Activated T-helper 17 cell treated with anti-CD3 and anti-CD28 coated beads, Interleukin-2, amount 50 U/mL, for 72 hours (primary cell): ENCODE data around the gene TSSK6. TPM values are rescaled to one million over a fixed set of nuclear protein-coding genes. Genes with fewer than 3 reads are reported as not detected.
"Not testable (repeated sequence)": the region's sequence is repeated elsewhere in the genome, so short reads cannot be mapped to it uniquely, and the experiment has no call there.

Experiments
- ATAC-seq: fragments of 150-1000 bp; cut with Tn5 transposase; replicated peaks from 2 replicates; pipeline ENCODE4 v1.10.0; 2021; ENCODE audit warnings: mild to moderate bottlenecking, moderate library complexity
- H3K27ac Mint-ChIP-seq: one replicate; pipeline ENCODE4 v1.8.0; 2022; ENCODE audit warnings: mixed read lengths
- H3K27me3 Mint-ChIP-seq: one replicate; pipeline ENCODE4 v1.8.0; 2022; ENCODE audit warnings: mixed read lengths
- H3K36me3 Mint-ChIP-seq: one replicate; pipeline ENCODE4 v1.8.0; 2022; ENCODE audit warnings: low read depth, mild to moderate bottlenecking, mixed read lengths
- H3K4me1 Mint-ChIP-seq: one replicate; pipeline ENCODE4 v1.8.0; 2022; ENCODE audit warnings: mixed read lengths
- H3K4me3 Mint-ChIP-seq: one replicate; pipeline ENCODE4 v1.8.0; 2022; ENCODE audit warnings: mild to moderate bottlenecking, mixed read lengths
- H3K9me3 Mint-ChIP-seq: one replicate; pipeline ENCODE4 v1.8.0; 2022; ENCODE audit warnings: mixed read lengths
- total RNA-seq, 2 donors: library from RNA; stranded (reverse); gene quantifications; one replicate each; pipeline ENCODE4 v1.2.3, GENCODE V29; 2022

TSSK6 gene
- total RNA-seq, 2 donors from 2014 or later, result 4.1 to 4.5 TPM

DNA sequence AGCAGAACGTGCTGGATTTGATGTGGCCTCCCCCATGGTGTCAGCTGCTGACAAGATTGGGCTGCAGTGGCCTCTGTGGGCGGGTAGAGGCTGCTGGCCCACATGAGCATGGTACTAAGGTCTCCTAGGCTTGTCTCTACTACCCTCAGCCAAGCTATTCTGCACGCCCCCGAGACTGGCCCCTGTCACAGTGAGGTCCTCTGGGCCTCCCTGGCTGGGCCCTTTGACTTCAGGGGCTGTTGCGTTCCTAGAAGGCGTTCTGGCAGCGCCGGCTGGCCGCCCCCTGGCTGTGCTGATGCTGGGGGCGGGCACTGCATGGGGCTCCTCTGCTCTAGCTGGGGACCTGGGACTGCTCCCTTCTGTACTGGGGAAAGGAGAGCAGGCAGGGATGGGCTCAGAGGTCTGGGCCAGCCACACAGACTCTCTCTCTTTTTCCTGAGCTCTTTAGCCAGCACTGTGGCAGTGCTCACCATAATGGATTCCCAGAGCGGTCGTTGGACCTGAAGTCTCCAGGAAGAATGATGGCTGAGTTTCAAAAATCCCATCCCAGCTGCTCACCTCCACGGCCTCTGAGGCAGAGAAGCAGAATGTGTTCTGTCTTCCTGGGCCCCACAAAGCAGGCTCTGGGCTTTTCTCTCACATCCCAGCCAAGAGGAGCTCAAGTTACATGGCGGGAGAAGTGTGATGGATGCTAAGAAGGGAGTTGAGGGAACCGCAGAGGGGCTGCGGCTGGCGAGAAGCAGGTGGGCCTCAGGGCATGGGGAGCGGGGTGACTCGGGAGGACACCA lies 32.3 kb downstream of the TSSK6 start:
- Mint-ChIP-seq H3K4me1 (peaks cover 21% of the 10 kb centered on the region), H3K27me3 (no peaks in the 10 kb centered on the region), H3K27ac (no peak overlapping the region), H3K4me3 (no peak overlapping the region), H3K36me3 (peaks cover 36% of the 10 kb centered on the region), H3K9me3 (no peaks in the 10 kb centered on the region)
- ATAC-seq, result peak; percentile 58

DNA sequence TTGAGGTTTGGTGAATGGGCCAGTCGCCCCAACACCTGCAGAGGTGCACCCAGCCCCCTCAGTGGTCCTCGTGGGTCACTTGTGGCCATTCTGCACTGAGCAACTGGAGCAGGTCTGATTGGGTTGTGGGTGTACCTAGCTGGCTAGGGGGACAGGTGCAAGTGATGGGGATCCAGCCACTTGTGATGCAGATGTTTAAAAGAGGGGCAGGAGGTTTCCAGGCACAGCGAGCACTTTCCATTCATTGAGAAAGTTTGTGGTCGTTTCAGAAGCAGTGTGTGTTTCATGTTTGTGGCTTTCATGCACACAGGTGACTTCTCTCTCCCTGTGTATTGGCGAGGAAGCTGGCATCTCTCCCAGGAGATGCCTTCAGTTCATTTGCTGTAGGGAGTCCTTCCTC lies 34.7 kb downstream of the TSSK6 start:
- peak overlapping the region; percentile 30 for H3K4me3 Mint-ChIP-seq
- H3K9me3 Mint-ChIP-seq, result no peaks in the 10 kb centered on the region
- no peaks in the 10 kb centered on the region for H3K27me3 Mint-ChIP-seq
- peaks cover 57% of the 10 kb centered on the region for H3K36me3 Mint-ChIP-seq
- ATAC-seq, result peak; percentile 83
- H3K27ac Mint-ChIP-seq, result no peak overlapping the region
- peaks cover 36% of the 10 kb centered on the region for H3K4me1 Mint-ChIP-seq

DNA sequence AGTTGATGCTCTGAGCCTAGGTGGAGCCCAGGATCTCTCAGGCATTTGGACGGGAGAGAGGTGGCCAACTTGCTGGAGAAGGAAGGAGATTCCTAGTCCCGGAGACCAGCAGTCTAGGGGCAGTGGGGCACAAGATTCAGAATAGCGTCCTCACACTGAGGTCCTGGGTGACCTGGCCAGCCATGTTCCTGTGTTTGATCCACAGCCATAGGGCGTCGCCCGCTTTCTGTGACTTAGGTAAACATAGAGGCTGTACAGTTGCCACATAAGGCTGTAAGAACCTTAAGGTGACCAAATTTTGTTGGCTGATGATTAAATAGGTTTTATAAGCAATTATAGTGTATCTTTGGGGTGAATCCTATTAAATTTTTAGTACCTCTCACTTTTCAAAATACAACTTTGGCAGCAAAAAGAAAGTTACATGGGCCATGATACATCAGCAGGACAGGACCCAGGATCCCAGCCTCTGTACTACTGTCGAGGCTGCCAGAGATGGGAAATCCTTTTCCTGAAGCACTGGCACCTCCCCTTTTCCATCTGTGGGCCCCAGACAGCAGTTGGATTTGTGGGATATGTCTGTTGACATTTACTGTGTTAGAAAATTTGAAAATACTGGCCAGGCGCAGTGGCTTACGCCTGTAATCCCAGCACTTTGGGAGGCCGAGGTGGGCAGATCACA lies 37.5 kb downstream of the TSSK6 start:
- H3K4me3 Mint-ChIP-seq, result peak overlapping the region; percentile 69
- no peaks in the 10 kb centered on the region for H3K27me3 Mint-ChIP-seq
- H3K9me3 Mint-ChIP-seq, result no peaks in the 10 kb centered on the region
- no peak for ATAC-seq
- H3K4me1 Mint-ChIP-seq, result peaks cover 57% of the 10 kb centered on the region
- H3K36me3 Mint-ChIP-seq, result peaks cover 75% of the 10 kb centered on the region
- H3K27ac Mint-ChIP-seq, result peak overlapping the region; percentile 95

DNA sequence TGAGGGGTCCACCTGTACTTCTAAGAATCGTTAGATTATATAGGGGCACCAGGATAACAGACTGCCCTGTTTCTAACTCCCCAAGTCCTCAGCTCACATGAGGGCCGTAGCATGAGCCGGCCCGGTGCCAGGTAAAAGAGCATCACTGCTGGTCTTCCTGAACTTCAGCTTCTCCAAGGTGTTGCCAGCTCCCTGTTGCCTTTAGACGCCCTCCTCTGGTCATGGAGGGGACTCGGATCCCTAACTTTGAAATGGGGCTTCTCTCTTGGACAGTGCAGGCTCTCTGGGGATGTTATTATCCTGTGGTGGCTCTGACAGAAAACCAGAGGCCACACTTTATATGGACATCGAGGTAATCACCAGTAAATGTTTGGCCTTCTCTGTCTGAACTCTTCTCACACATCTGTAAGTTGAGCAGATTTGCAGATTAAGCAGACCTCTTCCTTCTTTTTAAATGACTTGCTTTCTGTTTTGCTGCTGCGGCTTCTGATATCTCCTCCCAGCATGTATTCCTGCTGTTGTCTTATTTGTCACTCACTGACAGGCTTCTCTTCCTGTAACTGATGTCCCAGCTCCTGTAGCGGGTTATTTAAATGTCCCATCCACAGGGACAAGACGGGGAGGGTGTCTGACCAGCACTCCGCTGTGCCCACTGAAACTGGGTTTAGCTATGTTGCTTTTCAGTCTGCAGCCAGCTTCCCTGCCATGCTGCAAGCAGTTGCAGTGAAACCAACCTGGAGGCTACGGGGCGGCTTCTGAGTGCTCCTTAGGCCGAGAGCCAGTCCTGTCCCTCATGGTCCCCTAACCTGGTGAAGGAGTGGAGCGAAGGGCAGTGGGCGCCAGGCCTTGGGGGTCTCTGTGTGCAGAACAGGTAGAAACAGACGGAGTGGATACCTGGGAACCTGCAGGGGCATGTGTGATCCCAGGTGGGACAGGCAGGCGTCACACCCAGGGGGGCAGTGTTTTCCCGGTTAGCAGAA lies 39.2 kb downstream of the TSSK6 start:
- H3K27me3 Mint-ChIP-seq, result no peaks in the 10 kb centered on the region
- H3K4me3 Mint-ChIP-seq, result peak overlapping the region; percentile 69
- H3K27ac Mint-ChIP-seq, result peak overlapping the region; percentile 95
- H3K4me1 Mint-ChIP-seq, result peaks cover 68% of the 10 kb centered on the region
- H3K36me3 Mint-ChIP-seq, result peaks cover 81% of the 10 kb centered on the region
- no peak for ATAC-seq
- H3K9me3 Mint-ChIP-seq, result no peaks in the 10 kb centered on the region

DNA sequence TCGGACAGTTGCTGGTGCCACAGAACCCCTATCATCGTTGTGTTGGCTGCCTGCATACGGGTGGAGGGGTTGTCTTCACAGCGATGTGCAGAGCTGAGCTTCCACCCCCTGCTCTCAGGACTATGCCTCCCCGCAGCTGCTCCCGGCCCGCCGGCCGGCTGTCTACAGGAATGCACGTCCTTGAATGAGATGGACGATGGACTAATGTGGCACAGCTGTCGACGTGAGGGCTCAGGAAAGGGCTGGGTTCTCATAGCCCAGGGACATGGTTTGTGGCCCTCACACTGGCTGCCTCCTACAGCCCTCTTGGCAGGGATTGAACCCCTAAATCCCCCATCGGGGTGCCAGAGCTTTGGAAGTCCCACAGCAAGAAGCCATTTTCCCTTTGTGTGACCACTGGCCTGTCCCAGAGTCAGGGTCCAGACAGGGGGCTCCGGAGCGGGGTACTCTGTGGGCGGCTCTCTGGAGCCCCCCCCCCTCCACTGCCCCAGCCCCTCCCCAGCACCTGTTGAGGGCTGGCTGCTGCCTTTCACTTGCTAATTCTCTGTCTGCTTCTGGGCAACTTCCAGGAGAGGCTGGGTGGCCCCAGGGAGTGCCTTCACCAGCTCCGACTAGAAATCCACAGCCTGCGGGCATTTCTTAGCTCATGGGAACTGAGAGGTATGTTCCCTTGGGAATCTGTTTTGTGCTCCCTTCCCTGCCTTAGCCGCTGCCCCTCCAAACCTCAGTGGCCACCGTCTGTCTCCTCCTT lies 40.2 kb downstream of the TSSK6 start:
- peak overlapping the region; percentile 69 for H3K4me3 Mint-ChIP-seq
- peaks cover 66% of the 10 kb centered on the region for H3K4me1 Mint-ChIP-seq
- H3K36me3 Mint-ChIP-seq, result peaks cover 81% of the 10 kb centered on the region
- no peaks in the 10 kb centered on the region for H3K27me3 Mint-ChIP-seq
- H3K9me3 Mint-ChIP-seq, result no peaks in the 10 kb centered on the region
- no peak for ATAC-seq
- peak overlapping the region; percentile 95 for H3K27ac Mint-ChIP-seq

DNA sequence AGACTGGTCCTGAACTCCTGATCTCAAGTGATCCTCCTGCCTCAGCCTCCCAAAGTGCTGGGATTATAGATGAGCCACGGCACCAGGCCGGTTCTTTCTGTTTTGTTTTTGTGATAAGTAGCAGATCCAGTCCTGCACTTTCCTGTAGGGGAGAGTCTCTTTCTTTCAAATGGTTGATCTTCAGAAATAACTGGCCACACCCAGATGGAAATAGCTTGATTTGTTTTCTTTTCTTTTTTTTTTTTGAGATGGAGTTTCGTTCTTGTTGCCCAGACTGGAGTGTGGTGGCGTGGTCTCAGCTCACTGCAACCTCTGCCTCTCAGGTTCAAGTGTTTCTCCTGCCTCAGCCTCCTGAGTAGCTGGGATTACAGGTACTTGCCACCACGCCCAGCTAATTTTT lies 43.2 kb downstream of the TSSK6 start:
- Mint-ChIP-seq H3K4me3 (peak overlapping the region; percentile 66), H3K4me1 (peaks cover 59% of the 10 kb centered on the region), H3K27ac (peak overlapping the region; percentile 79), H3K36me3 (peaks cover 80% of the 10 kb centered on the region), H3K9me3 (peaks cover 12% of the 10 kb centered on the region)
- H3K27me3 Mint-ChIP-seq, ATAC-seq: not testable (repeated sequence)

DNA sequence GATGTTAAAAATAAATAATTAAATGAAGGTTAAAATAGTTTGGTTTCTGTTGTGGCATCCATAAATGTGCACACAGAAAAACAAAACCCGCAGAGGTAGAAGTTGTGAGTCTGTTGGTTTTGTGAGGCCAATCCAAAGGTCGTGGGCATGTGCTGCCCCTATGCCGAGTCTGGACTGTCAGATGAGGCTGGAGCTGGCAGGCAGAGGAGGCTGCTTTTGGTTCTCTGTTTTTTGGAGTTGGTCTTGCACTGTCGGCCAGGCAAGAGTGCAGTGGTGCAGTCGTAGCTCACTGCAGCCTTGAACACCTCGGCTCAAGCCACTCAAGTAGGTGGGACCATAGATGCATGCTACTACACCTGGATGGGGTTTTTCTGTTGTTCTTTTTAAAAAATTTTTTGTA lies 43.7 kb downstream of the TSSK6 start:
- peaks cover 55% of the 10 kb centered on the region for H3K4me1 Mint-ChIP-seq
- H3K4me3 Mint-ChIP-seq, result peak overlapping the region; percentile 66
- H3K36me3 Mint-ChIP-seq, result peaks cover 80% of the 10 kb centered on the region
- H3K9me3 Mint-ChIP-seq, result peaks cover 12% of the 10 kb centered on the region
- no peak for ATAC-seq
- H3K27me3 Mint-ChIP-seq, result no peaks in the 10 kb centered on the region
- peak overlapping the region; percentile 79 for H3K27ac Mint-ChIP-seq

DNA sequence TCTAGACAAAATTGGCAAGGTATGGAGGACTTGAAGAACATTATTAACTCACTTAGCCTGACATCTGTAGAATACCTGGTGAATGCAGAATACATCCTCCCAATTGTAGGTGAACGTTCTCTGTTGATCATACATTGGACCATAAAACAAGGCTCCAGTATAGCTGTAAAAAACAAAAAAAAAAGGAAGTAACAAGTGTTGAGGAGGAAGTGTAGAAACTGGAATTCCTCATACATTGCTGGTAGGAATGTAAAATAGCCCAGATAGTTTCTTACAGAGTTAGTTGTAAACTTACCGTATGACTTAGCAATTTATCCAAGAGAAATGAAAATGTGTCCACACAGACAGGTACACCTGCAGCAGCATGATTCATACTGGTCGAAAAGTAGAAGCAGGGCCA lies 44.8 kb downstream of the TSSK6 start:
- peak overlapping the region; percentile 38 for H3K27ac Mint-ChIP-seq

DNA sequence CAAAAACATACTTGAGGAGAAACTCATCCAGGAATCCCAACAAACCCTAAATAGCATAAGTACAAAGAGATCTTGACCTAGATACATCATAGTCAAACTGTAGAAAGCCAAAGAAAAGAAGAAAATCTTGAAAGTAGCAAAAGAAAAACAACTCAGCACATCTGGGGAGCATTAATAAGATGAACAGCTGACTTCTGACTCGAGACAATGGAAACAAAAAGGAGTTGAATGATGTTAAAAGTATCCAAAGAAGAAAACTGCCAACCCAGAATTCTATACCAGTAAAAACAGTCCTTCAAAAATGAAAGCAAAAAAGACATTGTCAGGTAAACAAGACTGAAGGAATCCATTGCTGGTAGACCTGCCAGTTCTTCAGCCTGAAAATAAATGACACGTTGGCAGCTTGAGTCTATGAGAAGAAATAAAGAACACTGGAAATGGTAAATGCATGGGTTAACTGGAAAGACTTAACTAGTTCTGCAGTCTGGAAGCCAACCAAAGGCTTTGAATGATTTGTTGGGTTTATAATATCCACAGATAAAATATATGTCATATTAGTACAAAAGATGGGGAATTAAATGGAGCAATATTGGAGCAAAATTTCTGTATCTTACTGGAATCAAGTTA lies 46.8 kb downstream of the TSSK6 start:
- H3K27ac Mint-ChIP-seq, result peak overlapping the region; percentile 73
- no peak overlapping the region for H3K4me3 Mint-ChIP-seq
- no peaks in the 10 kb centered on the region for H3K27me3 Mint-ChIP-seq
- ATAC-seq, result no peak
- H3K9me3 Mint-ChIP-seq, result peaks cover 12% of the 10 kb centered on the region
- peaks cover 40% of the 10 kb centered on the region for H3K4me1 Mint-ChIP-seq
- peaks cover 79% of the 10 kb centered on the region for H3K36me3 Mint-ChIP-seq

More for the DNA sequence above, 44.8 kb downstream of the TSSK6 start:
- Mint-ChIP-seq H3K9me3 (peaks cover 12% of the 10 kb centered on the region), H3K36me3 (peaks cover 82% of the 10 kb centered on the region), H3K4me3 (no peak overlapping the region), H3K4me1 (peaks cover 43% of the 10 kb centered on the region), H3K27me3 (no peaks in the 10 kb centered on the region)
- no peak for ATAC-seq

DNA sequence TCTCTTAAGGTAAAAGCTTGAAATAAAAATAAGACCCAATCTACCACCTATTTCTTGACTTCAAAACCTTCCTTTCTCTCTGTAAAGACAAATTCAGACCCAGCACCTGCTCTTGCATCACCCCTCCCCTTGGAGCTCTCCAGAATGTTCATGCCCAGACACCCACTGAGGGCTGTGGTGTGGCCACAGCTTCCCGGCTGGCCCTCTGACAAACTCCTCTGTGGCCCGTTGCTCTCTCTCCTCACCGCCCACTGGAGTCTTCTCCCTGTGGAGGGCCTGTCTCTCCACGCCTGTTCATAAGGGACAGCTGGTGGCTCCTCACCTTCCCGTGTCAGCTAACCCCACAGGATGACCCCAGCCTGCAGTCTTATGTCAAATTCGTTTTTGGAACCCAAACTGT lies 49.1 kb downstream of the TSSK6 start:
- Mint-ChIP-seq H3K9me3 (peaks cover 12% of the 10 kb centered on the region), H3K4me3 (no peak overlapping the region), H3K27me3 (no peaks in the 10 kb centered on the region), H3K27ac (peak overlapping the region; percentile 44), H3K4me1 (peaks cover 38% of the 10 kb centered on the region), H3K36me3 (peaks cover 65% of the 10 kb centered on the region)
- ATAC-seq, result no peak

DNA sequence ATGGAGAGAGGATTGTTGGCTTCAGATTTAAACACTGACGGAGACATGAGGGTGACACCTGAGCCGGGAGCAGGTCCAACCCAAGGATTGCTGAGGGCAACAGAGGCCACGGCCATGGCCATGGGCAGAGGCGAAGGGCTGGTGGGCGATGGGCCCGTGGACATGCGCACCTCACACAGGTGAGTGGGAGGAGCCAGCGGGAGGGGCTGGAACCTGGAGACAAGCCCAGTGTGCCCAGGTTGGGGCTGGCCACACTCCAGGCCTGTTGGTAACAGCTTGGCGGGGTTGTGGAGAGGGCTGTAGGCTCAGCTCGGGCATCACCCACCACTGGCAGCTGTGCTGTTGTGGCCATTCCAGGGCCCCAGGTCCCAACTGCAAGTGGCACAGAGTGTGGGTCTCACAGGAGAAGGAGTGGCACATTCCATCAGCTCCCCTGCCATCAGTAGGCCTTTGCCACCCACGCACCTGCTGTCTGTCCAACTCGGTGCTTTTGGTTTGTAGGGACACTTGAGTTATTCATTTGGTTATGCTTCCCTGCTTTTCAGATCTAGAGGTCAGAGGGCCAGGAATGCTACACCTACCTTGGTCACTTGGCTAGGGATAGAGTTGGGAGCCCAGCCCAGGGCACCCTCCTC lies 49.8 kb downstream of the TSSK6 start:
- Mint-ChIP-seq H3K27me3 (no peaks in the 10 kb centered on the region), H3K27ac (peak overlapping the region; percentile 56), H3K9me3 (peaks cover 12% of the 10 kb centered on the region), H3K36me3 (peaks cover 58% of the 10 kb centered on the region), H3K4me1 (peaks cover 42% of the 10 kb centered on the region), H3K4me3 (no peak overlapping the region)
- no peak for ATAC-seq

DNA sequence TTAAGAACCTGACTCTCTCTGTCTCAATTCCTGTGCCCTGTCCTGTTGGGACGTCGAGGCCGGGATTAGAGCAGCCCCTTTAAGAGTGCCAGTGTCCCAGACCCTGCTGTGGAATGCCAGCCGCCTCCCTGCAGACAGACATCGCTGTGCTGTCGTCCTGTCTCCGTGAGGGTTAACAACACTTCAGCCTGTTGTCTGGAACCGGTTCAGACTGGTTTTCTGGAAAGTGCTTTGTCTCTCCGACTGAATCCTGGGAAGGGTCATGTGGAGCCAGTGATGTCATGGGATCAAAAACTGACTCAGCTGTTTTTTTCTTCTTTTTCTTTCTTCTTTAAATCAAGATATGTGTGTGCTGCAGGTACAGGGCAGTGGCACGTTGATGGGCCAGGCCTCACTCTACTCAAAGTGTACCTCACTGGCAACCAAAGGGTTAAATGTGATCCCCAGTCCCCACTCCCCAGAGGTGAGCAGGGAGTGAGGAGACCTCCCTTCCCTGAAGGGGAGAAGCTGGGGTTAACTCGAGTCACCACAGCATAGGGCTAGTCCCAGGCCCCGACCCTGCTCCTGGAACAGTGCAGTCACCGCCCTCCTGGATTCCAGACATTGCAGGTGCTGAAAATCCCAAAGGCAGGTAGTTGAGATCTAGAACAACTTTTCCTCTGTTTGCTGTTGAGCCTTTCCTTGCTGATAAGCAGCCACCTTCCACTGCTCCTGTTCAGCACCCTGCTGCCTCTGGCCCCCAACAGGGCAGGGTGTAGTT lies 50.8 kb downstream of the TSSK6 start:
- H3K36me3 Mint-ChIP-seq, result peaks cover 53% of the 10 kb centered on the region
- no peaks in the 10 kb centered on the region for H3K27me3 Mint-ChIP-seq
- no peak for ATAC-seq

More for the DNA sequence above, 50.8 kb downstream of the TSSK6 start:
- Mint-ChIP-seq H3K27ac (peak overlapping the region; percentile 56), H3K9me3 (peaks cover 12% of the 10 kb centered on the region), H3K4me3 (no peak overlapping the region), H3K4me1 (peaks cover 47% of the 10 kb centered on the region)
